ENCODE measurements around the gene TANGO6.

DNA sequence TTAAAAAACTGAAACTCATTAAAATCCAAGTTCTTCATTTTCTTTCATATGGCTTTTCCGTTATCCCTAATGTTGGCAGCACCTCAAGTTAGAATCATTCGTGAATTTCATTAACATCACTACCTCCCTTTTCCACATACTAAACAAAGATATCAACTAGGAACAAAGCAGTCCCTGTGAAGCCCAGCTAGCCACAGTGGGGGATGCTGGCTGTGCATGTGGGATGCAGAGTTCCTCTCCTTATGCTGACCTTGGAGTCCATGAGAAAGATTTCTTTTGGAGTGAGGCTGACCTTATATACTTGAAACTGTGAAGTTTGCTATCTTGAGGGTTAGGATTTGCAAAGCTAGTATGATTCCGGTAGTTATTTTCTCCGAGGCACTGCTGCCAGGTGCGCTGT lies 117.6 kb downstream of the TANGO6 start:
- no peak for TF ChIP-seq EZH2 (IDR thresholded peaks at IDR 0.05; ENCODE audit: borderline replicate concordance, control insufficient read depth, low read depth, low read length)
- TF ChIP-seq CHD4 (IDR thresholded peaks at IDR 0.05) = no peak
- TF ChIP-seq, protein P1, sequence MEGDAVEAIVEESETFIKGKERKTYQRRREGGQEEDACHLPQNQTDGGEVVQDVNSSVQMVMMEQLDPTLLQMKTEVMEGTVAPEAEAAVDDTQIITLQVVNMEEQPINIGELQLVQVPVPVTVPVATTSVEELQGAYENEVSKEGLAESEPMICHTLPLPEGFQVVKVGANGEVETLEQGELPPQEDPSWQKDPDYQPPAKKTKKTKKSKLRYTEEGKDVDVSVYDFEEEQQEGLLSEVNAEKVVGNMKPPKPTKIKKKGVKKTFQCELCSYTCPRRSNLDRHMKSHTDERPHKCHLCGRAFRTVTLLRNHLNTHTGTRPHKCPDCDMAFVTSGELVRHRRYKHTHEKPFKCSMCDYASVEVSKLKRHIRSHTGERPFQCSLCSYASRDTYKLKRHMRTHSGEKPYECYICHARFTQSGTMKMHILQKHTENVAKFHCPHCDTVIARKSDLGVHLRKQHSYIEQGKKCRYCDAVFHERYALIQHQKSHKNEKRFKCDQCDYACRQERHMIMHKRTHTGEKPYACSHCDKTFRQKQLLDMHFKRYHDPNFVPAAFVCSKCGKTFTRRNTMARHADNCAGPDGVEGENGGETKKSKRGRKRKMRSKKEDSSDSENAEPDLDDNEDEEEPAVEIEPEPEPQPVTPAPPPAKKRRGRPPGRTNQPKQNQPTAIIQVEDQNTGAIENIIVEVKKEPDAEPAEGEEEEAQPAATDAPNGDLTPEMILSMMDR (IDR thresholded peaks at IDR 0.05 in 2 of 3, conservative IDR thresholded peaks at IDR 0.05 in 1 of 3; ENCODE audit: control insufficient read depth in 2 of 3, extremely low read depth in 1 of 3, insufficient read depth in 1 of 3, low read depth in 3 of 3, low read length in 3 of 3) = no peak
- TF ChIP-seq RB1 (IDR thresholded peaks at IDR 0.05; ENCODE audit: borderline replicate concordance) = no peak
- no peak for TF ChIP-seq ESRRA (IDR thresholded peaks at IDR 0.05; ENCODE audit: low read length)
